OCI-LY3 (cell line): Measurements from ENCODE around the gene SLC13A3.

Source experiments
- CTCF ChIP-seq: fragments of 200-600, 300-600 bp; sonication (generic); IDR thresholded peaks from 2 replicates; pipeline ENCODE4 v1.5.1; 2014; ENCODE audit warnings: antibody characterized with exemption, low read length, low read depth
- EZH2phosphoT487 ChIP-seq: fragments of 200-600 bp; shearing (Covaris generic); IDR thresholded peaks from 2 replicates; pipeline ENCODE4 v1.6.1; 2018; ENCODE audit warnings: antibody characterized with exemption, mixed run types, low read depth

GRCh38 chr20:46629341-46629740 lies 21.9 kb downstream of the SLC13A3 start:
- TF ChIP-seq CTCF, result no peak
- TF ChIP-seq EZH2phosphoT487, result no peak
